ENCODE measurements around the gene UBXN7.

UBXN7 gene

DNA sequence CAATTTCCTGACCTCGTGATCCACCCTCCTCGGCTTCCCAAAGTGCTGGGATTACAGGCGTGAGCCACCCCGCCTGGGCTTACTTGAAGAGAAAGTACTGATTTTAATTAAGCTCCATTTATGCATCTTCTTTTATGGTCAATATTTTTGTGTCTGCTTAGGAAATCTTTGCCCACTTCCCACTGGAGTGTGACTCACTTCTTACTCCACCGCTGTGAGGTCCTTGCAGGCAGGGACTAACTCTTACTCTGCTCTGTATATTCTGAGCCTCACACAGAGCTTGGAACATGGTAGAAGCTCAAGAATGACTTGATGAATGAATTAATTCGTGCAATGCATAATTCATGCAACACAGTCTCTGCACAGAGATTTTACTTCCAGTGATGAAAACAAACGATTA lies 91.1 kb downstream of the UBXN7 start:
- H3K27ac ChIP-seq, result no peak overlapping the region
- TF ChIP-seq, protein P1, sequence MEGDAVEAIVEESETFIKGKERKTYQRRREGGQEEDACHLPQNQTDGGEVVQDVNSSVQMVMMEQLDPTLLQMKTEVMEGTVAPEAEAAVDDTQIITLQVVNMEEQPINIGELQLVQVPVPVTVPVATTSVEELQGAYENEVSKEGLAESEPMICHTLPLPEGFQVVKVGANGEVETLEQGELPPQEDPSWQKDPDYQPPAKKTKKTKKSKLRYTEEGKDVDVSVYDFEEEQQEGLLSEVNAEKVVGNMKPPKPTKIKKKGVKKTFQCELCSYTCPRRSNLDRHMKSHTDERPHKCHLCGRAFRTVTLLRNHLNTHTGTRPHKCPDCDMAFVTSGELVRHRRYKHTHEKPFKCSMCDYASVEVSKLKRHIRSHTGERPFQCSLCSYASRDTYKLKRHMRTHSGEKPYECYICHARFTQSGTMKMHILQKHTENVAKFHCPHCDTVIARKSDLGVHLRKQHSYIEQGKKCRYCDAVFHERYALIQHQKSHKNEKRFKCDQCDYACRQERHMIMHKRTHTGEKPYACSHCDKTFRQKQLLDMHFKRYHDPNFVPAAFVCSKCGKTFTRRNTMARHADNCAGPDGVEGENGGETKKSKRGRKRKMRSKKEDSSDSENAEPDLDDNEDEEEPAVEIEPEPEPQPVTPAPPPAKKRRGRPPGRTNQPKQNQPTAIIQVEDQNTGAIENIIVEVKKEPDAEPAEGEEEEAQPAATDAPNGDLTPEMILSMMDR (conservative IDR thresholded peaks at IDR 0.05), result no peak

DNA sequence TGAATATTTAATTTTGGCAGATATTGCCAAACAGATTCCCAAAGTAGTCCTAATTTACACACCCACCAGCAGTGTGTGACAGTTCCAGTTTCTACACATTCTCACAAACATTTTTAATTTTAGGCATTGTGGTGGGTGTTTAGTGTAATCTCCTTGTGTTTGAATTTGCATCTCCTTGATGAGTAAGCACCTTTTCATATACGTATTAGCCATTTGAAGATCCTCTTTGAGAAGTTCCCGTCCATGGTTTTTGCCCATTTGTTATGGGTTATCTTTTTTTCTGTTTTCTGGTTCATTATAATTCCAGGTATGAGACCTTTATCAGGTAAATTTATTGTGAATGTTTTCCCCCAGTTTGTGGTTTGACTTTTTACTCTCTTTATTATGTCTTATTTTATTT lies 91.8 kb downstream of the UBXN7 start:
- no peak overlapping the region for H3K27ac ChIP-seq

DNA sequence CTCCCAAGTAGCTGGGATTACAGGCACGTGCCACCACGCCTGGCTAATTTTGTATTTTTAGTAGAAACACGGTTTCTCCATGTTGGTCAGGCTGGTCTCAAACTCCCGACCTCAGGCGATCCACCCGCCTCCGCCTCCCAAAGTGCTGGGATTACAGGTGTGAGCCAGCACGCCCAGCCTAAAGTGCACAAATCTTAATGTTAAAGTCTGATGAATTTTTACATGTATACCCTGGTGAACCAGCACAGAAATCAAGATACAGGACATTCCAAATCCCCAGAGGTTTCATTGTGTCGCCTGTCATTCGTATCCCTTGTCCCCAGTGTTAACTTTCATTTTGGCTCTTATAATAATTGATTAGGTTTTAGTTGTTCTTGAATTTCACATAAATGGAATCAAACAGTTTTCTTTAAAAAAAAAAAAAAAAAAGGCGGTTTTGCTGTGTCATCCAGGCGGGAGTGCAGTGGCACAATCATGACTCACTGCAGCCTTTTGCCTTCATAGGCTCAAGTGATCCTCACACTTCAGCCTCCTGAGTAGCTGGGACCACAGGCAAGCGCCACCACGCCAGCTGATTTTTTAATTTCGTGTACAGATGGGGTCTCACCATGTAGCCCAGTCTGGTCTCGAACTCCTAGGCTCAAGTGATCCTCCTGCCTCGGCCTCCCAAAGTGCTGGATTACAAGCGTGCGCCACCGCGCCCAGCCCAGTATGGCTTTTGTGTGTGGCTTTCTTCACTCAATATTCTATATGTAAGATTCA lies 92.6 kb downstream of the UBXN7 start:
- TF ChIP-seq, protein P1 (conservative IDR thresholded peaks at IDR 0.05), result no peak
- H3K27ac ChIP-seq, result no peak overlapping the region

More for the DNA sequence above, 91.8 kb downstream of the UBXN7 start:
- TF ChIP-seq, protein P1 (conservative IDR thresholded peaks at IDR 0.05), result no peak

DNA sequence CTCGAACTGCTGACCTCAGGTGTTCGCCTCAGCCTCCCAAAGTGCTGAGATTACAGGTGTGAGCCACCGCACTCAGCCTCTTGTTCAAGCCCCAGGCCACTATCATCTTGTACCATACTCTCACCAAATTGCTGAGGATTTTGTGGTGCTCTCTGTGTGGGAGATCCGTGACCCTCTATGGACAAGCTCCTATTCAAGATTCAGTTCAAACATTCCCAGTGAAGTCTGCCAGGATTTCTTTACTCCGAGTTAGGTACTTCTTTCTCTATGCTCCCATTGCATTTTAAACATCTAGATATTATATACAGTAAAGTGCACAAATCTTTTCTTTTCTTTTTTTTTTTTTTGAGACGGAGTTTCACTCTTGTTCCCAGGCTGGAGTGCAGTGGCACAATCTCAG lies 93.2 kb downstream of the UBXN7 start:
- TF ChIP-seq, protein P1 (conservative IDR thresholded peaks at IDR 0.05), result no peak
- H3K27ac ChIP-seq, result no peak overlapping the region

DNA sequence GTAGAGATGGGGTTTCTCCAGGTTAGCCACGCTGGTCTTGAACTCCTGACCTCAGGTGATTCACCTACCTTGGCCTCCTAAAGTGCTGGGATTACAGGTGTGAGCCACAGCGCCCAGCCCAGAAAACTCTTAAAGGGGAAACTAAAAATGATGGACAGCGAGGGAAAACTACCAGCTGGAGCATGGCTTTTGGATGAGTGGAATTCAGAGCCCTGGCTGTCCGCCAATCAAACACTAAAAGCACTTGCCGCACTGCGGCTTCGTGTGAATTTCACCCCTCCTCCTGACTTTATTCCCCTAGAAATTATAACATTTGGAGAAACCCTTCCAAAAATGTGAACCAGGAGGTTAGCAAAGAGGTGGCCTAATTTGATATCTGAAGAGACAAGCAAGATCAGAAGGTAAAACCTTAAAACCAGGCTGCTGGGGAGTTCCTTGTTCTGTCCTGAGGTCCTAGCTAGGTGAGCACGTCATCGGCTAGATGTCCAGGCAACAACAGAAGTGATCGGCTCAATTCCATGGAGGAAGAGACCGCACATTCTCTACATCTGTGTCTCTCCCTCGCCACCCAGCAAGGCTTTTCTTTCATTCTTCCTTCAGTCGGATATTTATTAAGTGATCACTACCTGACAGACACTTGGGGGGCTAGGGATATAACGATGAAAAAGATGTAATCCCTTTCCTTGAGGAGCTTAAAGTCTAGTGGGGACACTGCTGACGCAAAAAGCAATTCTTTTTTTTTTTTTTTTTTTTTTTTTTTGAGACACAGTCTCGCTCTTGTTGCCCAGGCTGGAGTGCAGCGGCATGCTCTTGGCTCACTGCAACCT lies 95.7 kb downstream of the UBXN7 start:
- no peak overlapping the region for H3K27ac ChIP-seq
- TF ChIP-seq, protein P1 (conservative IDR thresholded peaks at IDR 0.05), result no peak

DNA sequence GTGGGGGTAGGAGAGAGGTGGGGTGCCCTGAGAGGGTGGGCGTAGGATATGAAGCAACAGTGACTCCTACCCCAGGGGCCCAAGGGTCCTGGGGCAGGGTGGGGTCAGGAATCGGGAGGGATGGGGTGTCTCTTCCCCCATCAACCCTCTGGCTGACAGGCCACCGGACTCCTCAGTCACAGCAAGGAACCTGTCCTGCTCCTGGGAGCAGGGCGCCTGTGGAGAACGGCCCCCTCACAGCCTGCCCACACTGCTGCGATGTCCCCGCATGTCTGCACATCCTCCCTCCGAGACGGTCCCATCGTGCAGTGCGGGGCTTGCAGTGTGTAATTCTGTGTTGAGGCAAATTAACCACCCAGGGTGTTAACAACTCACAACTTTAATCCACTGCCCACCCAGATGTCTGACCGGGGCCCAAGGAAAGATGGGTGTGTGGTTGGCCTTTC lies 96.7 kb downstream of the UBXN7 start:
- H3K27ac ChIP-seq, result no peak overlapping the region
- TF ChIP-seq, protein P1 (conservative IDR thresholded peaks at IDR 0.05), result no peak

DNA sequence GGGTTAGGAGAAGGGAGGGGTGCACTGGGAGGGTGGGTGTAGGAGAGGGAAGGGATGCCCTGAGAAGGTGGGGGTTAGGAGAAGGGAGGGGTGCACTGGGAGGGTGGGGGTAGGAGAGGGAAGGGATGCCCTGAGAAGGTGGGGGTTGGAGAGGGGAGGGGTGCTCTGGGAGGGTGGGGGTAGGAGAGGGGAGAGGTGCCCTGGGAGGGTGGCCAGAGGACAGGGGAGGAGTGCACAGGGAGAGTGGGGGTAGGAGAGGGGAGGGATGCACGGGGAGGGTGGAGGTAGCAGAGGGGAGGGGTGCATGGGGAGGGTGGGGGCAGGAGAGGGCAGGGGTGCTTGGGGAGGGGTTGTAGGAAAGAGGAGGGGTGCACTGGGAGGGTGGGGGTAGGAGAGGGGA lies 97.2 kb downstream of the UBXN7 start:
- TF ChIP-seq, protein P1 (conservative IDR thresholded peaks at IDR 0.05), result no peak
- H3K27ac ChIP-seq, result no peak overlapping the region

Data from VCaP (cell line).